Prostate gland (tissue), 2 donors: ENCODE results near the gene CLRN3.

ENCODE experiments used
- CTCF ChIP-seq, 4 experiments: fragments of 200-600 bp in 2 of 4; fragments of 450-650 bp in 2 of 4; sonication (generic) in 2 of 4; IDR thresholded peaks; 1 replicate in 3 of 4; 2 replicates in 1 of 4; pipeline ENCODE4 v1.5.1; 2016 to 2019; ENCODE audit warnings: antibody characterized with exemption in 4 of 4, mild to moderate bottlenecking in 2 of 4, moderate library complexity in 2 of 4
- POLR2A ChIP-seq: fragments of 450-650 bp; IDR thresholded peaks from one replicate; pipeline ENCODE4 v1.6.1; 2016; ENCODE audit warnings: antibody characterized with exemption, mild to moderate bottlenecking
- POLR2AphosphoS5 ChIP-seq: sonication (generic); formaldehyde crosslinking; IDR thresholded peaks from one replicate; pipeline ENCODE4 v1.6.1; 2017; ENCODE audit warnings: antibody characterized with exemption

- no peak for TF ChIP-seq CTCF (IDR thresholded peaks at IDR 0.05)
- no peak for TF ChIP-seq POLR2A
- TF ChIP-seq POLR2AphosphoS5, result no peak
These were observed 16.2 kb upstream of the CLRN3 start for GRCh38 chr10:127908959-127909267.
